K562 (cell line): ENCODE measurements around the gene MRPL52. TPM values are rescaled to one million over a fixed set of nuclear protein-coding genes. Genes with fewer than 3 reads are reported as not detected.

ENCODE experiments used
- ADNP ChIP-seq: fragments of 200-800 bp; sonication (Bioruptor generic); IDR thresholded peaks from 2 replicates; pipeline ENCODE4 v1.6.1; 2016; ENCODE audit warnings: missing genetic modification characterization, missing compliant biosample characterization
- ARID3A ChIP-seq: IDR thresholded peaks from 2 replicates; pipeline ENCODE4 v1.6.1; 2012; ENCODE audit warnings: low read depth, low read length, improper control_type of control experiment, borderline replicate concordance
- CHD4 ChIP-seq: fragments of 200-600 bp; sonication (generic); IDR thresholded peaks from 3 replicates; pipeline ENCODE4 v1.6.1; 2012; ENCODE audit warnings: low read depth, mild to moderate bottlenecking, mixed read lengths, low read length, inconsistent platforms; ENCODE audit not compliant: insufficient read depth, insufficient replicate concordance, poor library complexity, severe bottlenecking
- ELK3 ChIP-seq: fragments of 450-650 bp; formaldehyde crosslinking; IDR thresholded peaks from 2 replicates; pipeline ENCODE4 v1.4.0; 2020; ENCODE audit warnings: mild to moderate bottlenecking
- ETV6 ChIP-seq, 3 experiments: fragments of 150-350 bp in 1 of 3; sonication (generic) in 1 of 3; formaldehyde crosslinking in 1 of 3; IDR thresholded peaks; 2 replicates each; pipeline versions ENCODE4 v1.6.1 to v1.8.0; 2014 to 2022; ENCODE audit warnings: borderline replicate concordance in 2 of 3, low read depth in 2 of 3, antibody characterized with exemption in 1 of 3, low read length in 1 of 3, mild to moderate bottlenecking in 1 of 3, missing genetic modification reagents in 1 of 3
- FOS ChIP-seq: IDR thresholded peaks from 3 replicates; pipeline ENCODE4 v1.6.1; 2011; ENCODE audit not compliant: insufficient read length; ENCODE audit errors: extremely low read depth
- FOXA3 ChIP-seq, 2 experiments: fragments of 450-650 bp in 1 of 2; sonication (generic) in 1 of 2; formaldehyde crosslinking; IDR thresholded peaks in 1 of 2; conservative IDR thresholded peaks in 1 of 2; 2 replicates each; pipeline versions ENCODE4 v1.4.0 to v1.8.0; 2020 to 2022; ENCODE audit warnings: mild to moderate bottlenecking in 2 of 2, missing genetic modification reagents in 1 of 2
- RFX5 ChIP-seq: IDR thresholded peaks from 2 replicates; pipeline ENCODE4 v1.6.1; 2011; ENCODE audit warnings: low read depth, mild to moderate bottlenecking, improper control_type of control experiment, low read length
- SP1 ChIP-seq: sonication (generic); formaldehyde crosslinking; IDR thresholded peaks from 2 replicates; pipeline ENCODE4 v1.8.1; 2022; ENCODE audit warnings: mild to moderate bottlenecking, missing genetic modification reagents
- SUPT5H ChIP-seq: fragments of 450-650 bp; IDR thresholded peaks from 2 replicates; pipeline ENCODE4 v1.6.1; 2016
- TEAD2 ChIP-seq: fragments of 450-650 bp; IDR thresholded peaks from 2 replicates; pipeline ENCODE4 v1.6.1; 2016; ENCODE audit warnings: missing genetic modification characterization, control low read depth, missing compliant biosample characterization
- THAP7 ChIP-seq: fragments of 250-450 bp; sonication (Bioruptor Pico); IDR thresholded peaks from 2 replicates; pipeline ENCODE4 v1.5.0; 2021
- XRCC3 ChIP-seq: fragments of 450-650 bp; IDR thresholded peaks from 2 replicates; pipeline ENCODE4 v1.6.1; 2017; ENCODE audit warnings: mild to moderate bottlenecking, moderate library complexity
- ZNF347 ChIP-seq: fragments of 450-650 bp; formaldehyde crosslinking; IDR thresholded peaks from 2 replicates; pipeline ENCODE4 v1.4.0; 2020; ENCODE audit warnings: low read depth, mild to moderate bottlenecking, moderate library complexity
- ZNF445 ChIP-seq: fragments of 250-450 bp; sonication (Bioruptor Pico); IDR thresholded peaks from 2 replicates; pipeline ENCODE4 v1.4.0; 2020; ENCODE audit warnings: low read depth, mild to moderate bottlenecking, moderate library complexity
- ZNF518B ChIP-seq: fragments of 250-450 bp; sonication (Bioruptor Pico); IDR thresholded peaks from 2 replicates; pipeline ENCODE4 v1.5.0; 2021; ENCODE audit warnings: mild to moderate bottlenecking, moderate library complexity
- ZNF830 ChIP-seq: fragments of 250-450 bp; sonication (Bioruptor Pico); IDR thresholded peaks from 2 replicates; pipeline ENCODE4 v1.5.0; 2021; ENCODE audit warnings: mild to moderate bottlenecking
- ZZZ3 ChIP-seq: fragments of 450-650 bp; IDR thresholded peaks from 2 replicates; pipeline ENCODE4 v1.6.1; 2016; ENCODE audit warnings: antibody characterized with exemption, mild to moderate bottlenecking, moderate library complexity
- polyA plus RNA-seq, 8 experiments: library from polyadenylated mRNA; depleted of rRNA in 4 of 8; stranded (reverse) in 5 of 8; unstranded in 3 of 8; fragments of >200 nt; fragmentation: Nextera tagmentation in 2 of 8; fragmentation: Illumina TruSeq in 1 of 8; extraction: Ambion mirVana in 2 of 8; extraction: Trizol in 1 of 8; gene quantifications; 2 replicates each; pipeline versions ENCODE4 v1.2.1 to v1.2.3, GENCODE V29; 2011 to 2014; ENCODE audit warnings: inconsistent platforms in 1 of 8, missing spikeins in 1 of 8
- total RNA-seq, 7 experiments: library from RNA; depleted of rRNA in 6 of 7; stranded (reverse); fragments of >200 nt in 6 of 7; fragmentation: Illumina TruSeq in 2 of 7; extraction: Trizol in 2 of 7; gene quantifications; 2 replicates each; pipeline versions ENCODE4 v1.2.1 to v1.2.3, GENCODE V29; 2011 to 2021; ENCODE audit warnings: low replicate concordance in 1 of 7

The MRPL52 gene
- total and polyA plus RNA-seq, 9 of the 15 experiments (the other 6 are each of a cell fraction or from before 2014, with no cell fraction given) = 56.5 to 213 (median 168) TPM

- no peak for TF ChIP-seq ZNF445 (CRISPR knock-in tag)
- TF ChIP-seq ADNP (tag) = no peak
- no peak for TF ChIP-seq TEAD2
- no peak for TF ChIP-seq ZNF830 (CRISPR knock-in tag)
- no peak for TF ChIP-seq ELK3 (CRISPR knock-in tag)
- TF ChIP-seq ZNF518B (CRISPR knock-in tag) = no peak
- peak; percentile 75 for TF ChIP-seq SP1 (CRISPR knock-in tag)
- no peak for TF ChIP-seq RFX5
- no peak for TF ChIP-seq THAP7
- 0 out of 4 replicates have a peak, but pooled peaks of 1 of the 2 experiments have one; percentile 46 for TF ChIP-seq ETV6 (IDR thresholded peaks at IDR 0.05; ENCODE audit: borderline replicate concordance in 1 of 2, low read depth in 2 of 2, low read length in 1 of 2)
- TF ChIP-seq ETV6 (CRISPR knock-in tag; IDR thresholded peaks at IDR 0.05; ENCODE audit: borderline replicate concordance) = no peak
- TF ChIP-seq ZNF347 (CRISPR knock-in tag) = no peak
- TF ChIP-seq FOS = no peak
- no peak for TF ChIP-seq ZZZ3
- no peak for TF ChIP-seq XRCC3
- no peak for TF ChIP-seq ARID3A
- TF ChIP-seq FOXA3 (CRISPR knock-in tag; conservative IDR thresholded peaks at IDR 0.05 in 1 of 2, IDR thresholded peaks at IDR 0.05 in 1 of 2) = 0 out of 4 replicates have a peak, but pooled peaks of 1 of the 2 experiments have one; percentile 30
- TF ChIP-seq CHD4 = no peak
- TF ChIP-seq SUPT5H = peak; percentile 87
These were observed at the start of gene MRPL52 (continued) for GRCh38 chr14:22829661-22830442.
